HG03565 (cell line): Measurements from ENCODE around the gene SLC22A25.
"Not testable (repeated sequence)": the region's sequence is repeated elsewhere in the genome, so short reads cannot be mapped to it uniquely, and the experiment has no call there.

Experiments used
- ATAC-seq: cut with Tn5 transposase; IDR thresholded peaks from one replicate; pipeline ENCODE4 v1.9.1; 2021; ENCODE audit warnings: mild to moderate bottlenecking, moderate library complexity; ENCODE audit not compliant: unreplicated experiment

The SLC22A25 gene

DNA sequence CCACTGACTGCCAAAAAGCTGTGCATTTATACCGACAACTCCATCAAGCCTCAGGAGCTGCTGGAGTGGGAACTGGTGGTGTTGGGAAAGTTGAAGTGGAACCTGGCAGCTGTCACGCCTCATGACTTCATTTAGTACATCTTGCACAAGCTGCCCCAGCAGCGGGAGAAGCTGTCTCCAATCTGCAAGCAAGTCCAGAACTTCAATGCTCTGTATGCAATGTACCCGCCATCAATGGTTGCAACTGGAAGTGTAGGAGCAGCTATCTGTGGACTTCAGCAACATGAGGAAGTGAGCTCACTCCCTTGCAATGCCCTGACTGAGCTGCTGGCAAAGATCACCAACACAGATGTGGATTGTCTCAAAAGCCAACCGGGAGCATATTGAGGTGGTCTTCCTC lies at the start of gene SLC22A25:
TSS of gene SLC22A25 (minus strand) at position 67 of the 400 bp plus-strand sequence. CDS start 13,947 bp downstream, outside the sequence.
- ATAC-seq: no peak

DNA sequence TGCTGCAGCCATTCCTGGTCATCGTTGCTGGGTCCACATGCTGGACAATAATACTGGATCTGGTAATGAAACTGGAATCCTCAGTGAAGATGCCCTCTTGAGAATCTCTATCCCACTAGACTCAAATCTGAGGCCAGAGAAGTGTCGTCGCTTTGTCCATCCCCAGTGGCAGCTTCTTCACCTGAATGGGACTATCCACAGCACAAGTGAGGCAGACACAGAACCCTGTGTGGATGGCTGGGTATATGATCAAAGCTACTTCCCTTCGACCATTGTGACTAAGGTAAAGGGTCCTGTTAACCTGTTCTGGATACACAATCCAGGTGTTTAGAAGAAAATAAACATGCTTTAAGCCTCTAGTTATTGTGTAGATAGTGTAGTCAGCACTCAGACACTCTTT lies 46.9 kb upstream of the SLC22A25 start:
- no peak for ATAC-seq

DNA sequence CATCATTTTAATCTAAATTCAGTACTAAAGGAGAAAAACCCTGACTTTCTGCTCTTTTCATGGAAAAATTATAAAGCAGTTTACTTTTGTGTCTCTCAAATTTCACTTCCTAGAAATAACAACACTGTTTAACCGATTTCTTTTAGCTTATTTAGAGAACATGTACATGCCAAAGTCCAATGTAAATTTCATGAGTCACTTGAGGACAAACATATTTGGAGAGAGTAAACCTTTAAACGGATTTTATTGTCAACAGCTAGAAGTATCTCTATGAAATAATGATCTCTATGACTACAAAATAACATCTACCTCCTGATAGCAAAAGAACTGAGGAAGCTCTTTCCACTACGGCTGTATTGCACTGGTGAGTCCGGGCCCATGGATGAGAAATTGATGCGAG lies 46.3 kb upstream of the SLC22A25 start:
- no peak for ATAC-seq

DNA sequence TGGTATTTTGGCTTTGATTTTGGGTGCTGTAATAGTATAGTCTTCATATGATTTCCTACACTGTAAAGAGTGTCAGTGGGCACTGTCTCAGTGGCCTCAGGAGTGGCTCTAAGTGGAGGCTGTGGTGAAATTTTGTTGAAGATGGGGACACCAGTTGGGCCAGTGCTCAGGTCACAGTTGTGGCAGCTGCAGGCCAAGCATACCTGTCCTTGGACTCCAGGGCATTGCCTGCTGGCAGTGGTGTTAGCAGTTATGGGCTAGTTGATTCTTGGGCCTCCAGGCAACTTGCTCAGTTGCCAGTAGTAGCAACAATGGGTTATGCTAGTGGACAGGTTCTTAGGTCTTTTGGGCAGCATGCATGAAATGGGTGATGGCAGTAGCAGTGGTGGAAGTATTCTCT lies 39.2 kb upstream of the SLC22A25 start:
- ATAC-seq: no peak

DNA sequence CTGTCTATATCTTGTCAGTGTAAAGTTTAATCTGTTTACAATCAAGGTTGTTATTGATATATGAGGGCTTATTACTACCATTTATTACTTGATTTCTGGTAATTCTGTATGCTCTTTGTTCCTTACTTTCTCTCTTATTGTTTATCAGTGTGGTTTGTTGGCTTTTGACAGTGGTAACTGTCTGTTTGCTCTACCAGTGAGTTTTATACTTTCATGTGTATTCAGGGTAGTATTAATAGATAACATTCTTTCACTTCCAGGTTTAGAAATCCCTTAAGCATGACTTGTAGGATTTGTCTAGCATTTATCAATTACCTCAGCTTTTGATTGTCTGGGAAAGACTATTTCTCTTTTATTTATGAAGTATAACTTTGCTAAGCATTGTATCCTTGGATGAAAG lies 37.5 kb upstream of the SLC22A25 start:
- no peak for ATAC-seq

DNA sequence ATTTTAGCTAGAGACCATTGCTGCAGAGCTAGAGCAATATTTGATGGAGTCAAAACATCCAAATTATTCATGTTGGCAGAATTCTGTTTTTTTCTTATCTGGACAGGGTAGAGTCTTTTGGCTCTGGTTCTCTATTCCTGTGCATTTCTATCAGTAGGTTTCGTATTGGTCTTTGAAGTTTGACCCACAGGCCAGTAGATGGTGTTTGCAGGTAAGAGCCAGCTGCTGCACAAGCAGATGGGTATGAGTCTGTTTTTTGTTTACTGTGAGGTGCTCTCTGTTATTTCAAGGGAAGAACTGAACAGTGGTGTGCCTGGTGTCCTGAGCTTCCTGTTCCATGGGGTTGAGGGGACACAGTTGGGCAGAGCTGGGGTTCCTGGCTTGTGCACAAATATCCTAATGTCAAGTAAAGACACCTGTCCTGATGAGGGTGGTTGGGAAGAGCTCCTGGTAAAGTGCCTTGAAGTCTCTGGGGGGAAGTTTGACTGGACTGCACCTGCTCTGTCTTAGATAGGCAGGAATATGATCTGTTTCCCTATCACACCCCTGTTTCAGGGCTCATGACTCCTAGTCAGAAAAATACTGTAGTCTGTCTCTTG lies 34.0 kb upstream of the SLC22A25 start:
- no peak for ATAC-seq

DNA sequence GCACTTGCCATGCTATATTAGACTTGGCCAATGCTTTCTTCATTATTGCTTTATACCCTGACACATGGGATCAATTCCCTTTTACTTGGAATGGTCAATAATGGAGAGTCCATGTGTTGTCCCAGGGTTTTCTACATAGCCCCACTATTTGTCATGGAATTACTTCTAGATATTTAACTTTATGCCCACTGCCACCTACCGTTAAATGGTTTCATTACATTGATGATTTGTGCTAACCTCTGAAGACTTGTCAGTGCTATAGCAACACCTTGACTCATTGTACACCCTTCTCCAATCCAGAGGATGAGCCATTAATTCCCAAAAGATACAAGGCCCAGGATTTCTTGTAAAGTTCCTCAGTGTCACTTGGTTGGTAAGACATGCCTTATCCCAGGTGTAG lies 31.4 kb upstream of the SLC22A25 start:
- no peak for ATAC-seq

DNA sequence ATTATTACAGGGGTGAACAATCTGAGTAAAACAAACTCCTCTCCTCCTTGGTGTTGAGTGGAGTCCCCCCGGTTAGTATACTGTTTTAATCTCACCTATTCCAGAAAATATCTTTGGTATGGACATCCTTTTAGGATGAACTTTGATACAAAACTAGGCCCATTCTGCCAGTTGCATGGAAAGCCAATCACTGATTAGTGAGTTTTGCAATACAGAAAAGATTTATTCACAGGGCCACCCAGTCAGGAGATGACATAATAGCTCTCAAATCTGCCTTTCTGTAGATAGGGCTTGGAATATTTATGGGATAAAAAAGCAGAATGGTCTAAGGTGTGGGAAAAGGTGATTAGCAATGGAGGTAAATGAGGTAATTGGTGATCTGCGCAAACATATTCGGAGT lies 30.3 kb upstream of the SLC22A25 start:
- no peak for ATAC-seq

DNA sequence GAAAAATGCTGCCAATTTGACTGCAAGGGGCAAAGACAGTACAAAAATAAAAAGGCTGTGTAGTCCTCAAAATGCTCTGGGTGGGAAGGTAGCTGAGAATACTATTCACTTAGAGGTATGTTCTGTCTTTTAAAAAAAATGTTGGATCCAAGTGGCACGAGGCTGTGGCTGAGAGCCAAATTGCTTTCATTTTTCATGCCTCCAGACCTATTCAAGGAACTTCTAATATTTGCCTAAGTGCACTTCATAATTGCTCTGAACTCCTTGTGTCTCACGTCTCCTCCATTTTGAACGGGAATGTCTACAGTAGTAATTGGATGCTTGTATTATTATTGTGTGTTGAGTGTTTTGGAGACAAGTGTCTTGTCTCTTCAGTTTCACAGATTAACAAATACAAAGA lies 19.1 kb upstream of the SLC22A25 start:
- no peak for ATAC-seq

DNA sequence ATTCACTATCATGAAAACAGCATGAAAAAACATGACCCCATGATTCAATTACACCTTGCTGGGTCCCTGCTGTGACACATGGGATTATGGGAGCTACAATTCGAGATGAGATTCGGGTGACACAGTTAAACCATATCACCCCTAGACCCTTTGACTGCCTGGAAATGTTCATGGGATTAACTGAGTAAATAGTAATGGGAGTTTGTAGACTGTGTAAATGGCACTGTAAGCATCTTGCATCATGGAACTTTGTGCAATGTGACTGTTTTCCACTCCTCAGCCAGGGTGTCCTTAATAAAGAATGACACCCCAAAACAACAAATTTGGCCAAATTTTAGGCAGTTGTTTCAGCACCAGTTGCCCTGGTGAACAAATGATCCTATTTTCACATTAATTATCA lies 7.9 kb upstream of the SLC22A25 start:
- ATAC-seq: no peak

DNA sequence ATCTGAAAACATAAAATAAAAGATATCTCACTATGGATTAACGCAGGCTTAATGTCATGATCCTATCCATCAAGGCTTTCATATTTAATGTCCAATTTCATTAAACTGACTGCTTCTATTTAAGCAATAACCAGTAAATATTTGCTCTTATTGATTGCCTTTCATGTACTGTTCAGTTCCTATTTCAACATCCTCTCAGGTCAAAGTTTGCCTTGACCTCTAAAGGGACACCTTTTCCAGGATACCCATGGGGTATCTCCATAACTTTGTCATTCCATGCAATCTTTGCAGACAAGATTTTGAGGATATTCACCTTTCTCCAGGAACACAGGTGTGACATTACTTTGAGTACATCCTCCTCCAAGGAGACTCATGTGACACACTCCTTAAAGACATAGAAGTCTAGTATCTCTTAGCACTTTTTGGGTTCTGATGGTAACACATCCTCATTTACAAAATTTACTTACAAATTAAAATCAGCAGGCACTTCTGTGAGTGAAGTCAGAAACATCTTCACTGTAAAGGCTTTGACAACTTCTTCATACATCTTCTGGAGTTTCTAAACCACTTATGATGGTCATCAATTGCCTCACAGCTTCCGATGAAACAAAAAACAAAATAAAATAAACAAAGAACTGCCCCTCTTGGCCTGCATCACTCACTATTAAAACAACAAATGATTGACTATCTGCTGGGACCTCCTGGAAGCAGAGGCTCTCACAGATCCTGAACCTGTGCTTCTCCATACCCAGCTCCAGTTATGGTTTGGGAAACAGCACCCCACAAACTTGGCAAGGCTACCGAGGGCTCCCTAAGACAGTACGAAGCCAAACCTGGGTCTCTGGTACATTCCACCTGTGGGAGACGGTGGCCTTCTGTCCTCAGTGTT lies 7.0 kb upstream of the SLC22A25 start:
- no peak for ATAC-seq

DNA sequence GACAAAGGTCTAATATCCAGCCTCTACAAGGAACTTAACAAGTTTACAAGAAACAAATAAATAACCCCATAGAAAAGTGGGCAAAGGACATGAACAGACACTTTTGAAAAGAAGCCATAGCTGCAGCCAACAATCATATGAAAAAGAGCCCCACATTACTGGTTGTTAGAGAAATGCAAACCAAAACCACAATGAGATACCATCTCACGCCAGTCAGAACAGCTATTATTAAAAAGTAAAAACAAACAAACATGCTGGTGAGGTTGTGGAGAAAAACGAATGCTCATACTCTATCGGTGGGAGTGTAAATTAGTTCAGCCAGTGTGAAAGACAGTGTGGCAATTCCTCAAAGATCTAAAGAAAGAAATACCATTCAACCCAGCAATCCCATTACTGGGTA lies 5.6 kb upstream of the SLC22A25 start:
- no peak for ATAC-seq

DNA sequence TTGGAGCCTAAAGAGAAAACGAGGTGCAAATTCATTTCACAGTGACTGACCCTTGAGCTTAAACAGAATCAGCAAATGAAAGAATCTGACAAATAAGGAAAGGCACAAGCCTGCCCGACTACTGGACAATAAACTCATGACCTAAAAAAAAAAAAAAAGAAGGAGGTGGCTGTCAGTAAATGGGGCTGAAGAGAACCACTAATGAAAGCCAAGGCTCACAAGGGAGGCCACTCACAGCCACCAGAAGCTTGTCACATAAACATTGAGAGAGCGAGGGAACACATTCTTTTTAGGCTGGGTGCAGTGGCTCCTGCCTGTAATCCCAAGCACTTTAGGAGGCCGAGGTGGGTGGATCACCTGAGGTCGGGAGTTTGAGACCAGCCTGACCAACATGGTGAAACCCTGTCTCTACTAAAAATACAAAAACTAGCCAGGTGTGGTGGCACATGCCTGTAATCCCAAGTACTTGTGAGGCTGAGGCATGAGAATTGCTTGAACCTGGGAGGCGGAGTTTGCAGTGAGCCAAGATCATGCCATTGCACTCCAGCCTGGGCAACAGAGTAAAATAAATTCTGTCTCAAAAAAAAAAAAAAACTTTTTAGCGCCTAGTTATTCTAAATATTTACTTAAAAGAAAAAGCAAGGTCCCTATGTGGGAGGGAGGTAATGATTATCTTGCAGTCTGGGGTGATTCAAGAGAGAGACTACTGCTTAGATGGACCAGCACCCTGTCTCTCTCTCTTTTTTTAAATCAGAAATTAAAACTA lies 4.0 kb upstream of the SLC22A25 start:
- not testable (repeated sequence) for ATAC-seq

DNA sequence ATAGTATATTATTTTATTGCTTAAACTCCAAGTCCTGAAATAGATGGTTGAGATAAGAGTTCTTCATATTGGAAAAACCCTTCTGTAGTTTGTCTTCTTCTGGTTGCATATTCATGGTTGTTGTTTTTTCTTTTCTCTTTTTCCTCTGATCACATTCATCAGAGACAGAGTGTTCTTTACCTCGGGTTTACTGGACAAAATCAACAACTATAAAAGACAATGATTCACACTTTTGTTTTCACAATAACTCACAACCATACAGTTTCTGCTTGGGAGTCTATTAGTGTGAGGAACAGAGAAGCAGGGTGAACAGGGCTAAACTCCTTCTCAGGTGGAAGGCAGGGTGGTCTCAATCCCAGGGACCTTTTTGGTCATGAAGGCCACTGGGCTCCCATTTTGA lies 2.6 kb upstream of the SLC22A25 start:
- no peak for ATAC-seq

DNA sequence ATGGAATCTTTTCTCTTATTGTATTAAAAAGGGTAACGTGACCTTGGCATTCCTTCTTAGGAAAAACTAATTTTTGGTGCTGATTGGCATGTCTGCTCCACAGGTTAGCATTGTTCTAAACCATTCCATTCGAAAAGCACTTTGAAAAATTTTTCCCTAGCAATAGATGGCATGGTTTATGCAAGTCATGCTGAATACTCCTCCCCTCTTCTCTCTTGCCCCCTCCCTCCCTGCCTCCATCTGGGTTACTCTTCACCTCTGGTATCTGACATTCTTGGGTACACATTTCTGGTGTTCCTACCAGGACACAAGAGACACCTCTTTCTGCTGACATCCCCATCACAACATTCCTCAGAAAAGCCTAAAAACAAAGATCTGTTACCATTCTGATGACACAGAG lies 1.5 kb upstream of the SLC22A25 start:
- no peak for ATAC-seq

DNA sequence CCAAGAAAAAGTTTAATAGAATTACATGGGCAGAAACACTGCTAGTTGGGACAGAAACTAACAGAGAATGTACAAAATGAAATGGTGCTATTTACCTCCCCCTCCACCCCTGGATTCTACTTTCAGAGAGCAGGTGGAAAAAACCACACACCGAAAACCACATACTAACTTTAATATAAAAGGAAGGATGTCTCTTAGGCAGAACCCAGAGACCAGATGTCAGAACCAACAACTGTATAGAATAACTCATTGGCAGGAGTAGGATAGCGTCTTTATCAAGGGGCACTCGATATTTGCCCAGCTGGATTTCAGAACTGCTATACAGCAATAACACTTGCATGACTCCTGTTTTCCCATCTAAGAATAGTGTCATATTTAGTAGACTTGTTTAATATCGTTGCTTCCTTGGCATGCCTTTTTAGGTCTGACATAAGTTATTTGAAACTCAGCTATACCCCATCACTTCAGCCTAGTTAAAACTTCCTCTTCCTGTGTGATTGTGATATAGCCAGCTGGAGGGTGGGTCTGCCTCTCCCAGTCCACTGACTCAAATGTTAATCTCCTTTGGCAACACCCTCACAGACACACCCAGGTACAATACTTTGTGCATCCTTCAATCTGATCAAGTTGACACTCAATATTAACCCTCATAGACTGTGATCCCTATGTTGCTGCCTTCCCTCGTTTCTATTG lies 1.2 kb downstream of the SLC22A25 start:
- ATAC-seq: no peak

DNA sequence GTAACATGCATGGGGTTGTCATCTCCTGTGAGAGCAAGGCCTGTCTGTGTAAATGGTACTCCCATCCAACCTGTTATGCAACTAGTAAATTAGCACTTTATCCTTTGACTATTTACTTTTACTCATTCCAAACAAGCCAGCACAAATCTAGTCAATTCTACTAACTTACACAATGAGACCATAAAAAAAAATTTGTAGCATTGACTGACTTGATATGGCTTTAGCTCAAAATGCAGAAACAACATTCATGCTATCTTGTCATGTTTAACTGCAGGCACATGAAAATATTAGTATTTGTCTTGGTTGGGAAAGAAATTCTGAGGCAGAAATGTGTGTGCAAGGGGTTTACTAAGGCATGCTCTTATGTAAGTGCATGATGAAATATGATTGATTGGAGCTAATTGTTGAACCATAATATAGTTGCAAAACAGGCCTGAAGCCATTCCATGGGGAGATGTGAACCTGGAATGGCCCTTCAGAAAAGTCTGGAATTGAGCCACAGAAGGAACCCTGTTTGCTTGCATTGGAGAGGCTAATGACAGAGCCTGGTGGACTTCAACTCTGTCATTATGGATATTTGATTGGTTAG lies 2.5 kb downstream of the SLC22A25 start:
- no peak for ATAC-seq

DNA sequence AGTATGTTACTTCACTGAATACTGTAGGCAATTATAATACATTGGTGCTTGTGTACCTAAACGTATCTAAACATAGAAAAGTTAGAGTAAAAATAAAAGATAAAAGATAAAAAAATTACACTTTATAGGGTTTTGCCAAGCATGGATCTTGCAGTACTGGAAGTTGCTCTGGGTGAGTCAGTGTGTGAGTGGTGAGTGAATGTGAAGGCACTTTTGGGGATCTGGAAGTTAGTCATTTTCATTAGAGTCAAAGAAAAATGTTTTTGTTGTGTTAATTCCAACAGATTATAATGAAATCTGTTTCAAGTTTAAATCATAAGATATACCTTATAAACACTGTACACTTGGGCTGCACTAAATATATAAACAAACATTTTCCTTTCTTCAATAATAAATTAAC lies 3.3 kb downstream of the SLC22A25 start:
- no peak for ATAC-seq

DNA sequence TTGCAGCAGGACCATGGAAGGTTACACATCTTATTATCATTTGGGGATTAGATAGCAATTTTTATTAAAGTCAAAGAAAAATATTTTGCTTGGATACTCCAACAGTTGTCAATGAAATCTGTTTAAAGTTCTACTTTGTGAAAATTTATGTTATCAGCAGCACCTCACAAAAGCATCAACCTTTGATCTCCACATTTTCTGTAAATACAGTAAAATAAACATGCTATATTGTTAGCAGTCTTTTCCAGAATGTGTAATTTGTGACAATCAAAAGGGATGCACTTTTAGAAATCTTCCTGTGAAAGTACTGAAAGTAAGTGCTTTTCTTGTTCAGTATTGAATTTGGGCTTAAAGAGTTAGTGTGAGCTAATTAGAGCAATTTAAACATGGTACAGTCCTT lies 4.1 kb downstream of the SLC22A25 start:
- no peak for ATAC-seq

DNA sequence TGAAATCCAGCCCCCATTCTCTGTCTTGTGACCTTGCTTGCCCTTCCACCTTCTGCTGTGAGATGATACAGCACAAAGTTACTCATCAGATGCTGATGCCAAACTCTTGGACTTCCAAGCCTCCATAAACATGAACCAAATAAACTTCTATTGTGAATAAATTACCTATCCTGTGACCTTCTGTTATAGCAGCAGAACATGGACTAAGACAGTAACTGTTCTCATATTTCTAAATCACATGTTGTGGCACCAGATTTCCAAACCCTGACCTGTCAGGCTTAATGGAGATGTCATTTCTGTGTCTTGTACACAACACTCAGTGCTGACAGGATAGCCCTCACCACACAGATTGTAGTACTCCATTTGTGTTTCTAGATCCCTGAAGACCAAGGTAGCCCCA lies 6.0 kb downstream of the SLC22A25 start:
- no peak for ATAC-seq
